ENCODE results near the gene TIAL1.

TIAL1 gene

DNA sequence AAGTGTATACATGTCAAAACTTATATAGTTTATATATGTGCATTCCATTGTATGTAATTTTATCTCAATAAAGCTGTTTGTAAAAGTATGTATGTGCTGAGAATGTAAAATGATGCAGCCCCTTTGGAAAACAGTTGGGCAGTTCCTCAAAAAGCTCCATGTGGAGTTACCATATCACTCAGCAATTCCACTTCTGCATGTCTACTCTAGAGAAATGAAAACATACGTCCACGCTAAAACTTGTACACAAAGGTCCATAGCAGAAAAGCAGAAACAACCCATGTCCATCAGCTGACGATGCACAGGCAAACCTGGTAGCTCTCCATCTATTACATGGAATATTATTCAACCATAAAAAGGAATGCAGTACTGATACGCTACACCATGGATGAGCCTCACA, 45.9 kb downstream of the TIAL1 start:
- no peaks in the 10 kb centered on the region for H3K79me2 ChIP-seq (ENCODE audit: insufficient read depth, low read length)
- no peaks in the 10 kb centered on the region for H3K9me2 ChIP-seq (replicated peaks; ENCODE audit: low read depth, low read length)
- no peak overlapping the region for H2AFZ ChIP-seq (ENCODE audit: low read length)
- H3K4me2 ChIP-seq (ENCODE audit: low read depth, low read length, poor library complexity, severe bottlenecking): no peak overlapping the region
- no peak overlapping the region for H3K4me3 ChIP-seq (ENCODE audit: low read length, poor library complexity, severe bottlenecking)
- no peaks in the 10 kb centered on the region for H3K36me3 ChIP-seq (ENCODE audit: insufficient read depth, low read length)
- no peaks in the 10 kb centered on the region for H4K20me1 ChIP-seq (ENCODE audit: insufficient read depth, low read length, poor library complexity, severe bottlenecking)
- no peaks in the 10 kb centered on the region for H3K27me3 ChIP-seq (ENCODE audit: insufficient read depth, low read length, poor library complexity, severe bottlenecking)
- H3K9ac ChIP-seq (ENCODE audit: low read depth, low read length, poor library complexity, severe bottlenecking): no peak overlapping the region
- H3F3A ChIP-seq (ENCODE audit: low read depth): no peaks in the 10 kb centered on the region
- no peaks in the 10 kb centered on the region for H3K4me1 ChIP-seq (ENCODE audit: insufficient read depth, low read length, poor library complexity, severe bottlenecking)
- H3K9me3 ChIP-seq (ENCODE audit: insufficient read depth, low read depth, low read length): no peaks in the 10 kb centered on the region
- TF ChIP-seq EZH2phosphoT487 (IDR thresholded peaks at IDR 0.05; ENCODE audit: borderline replicate concordance): no peak
- TF ChIP-seq, protein P1, sequence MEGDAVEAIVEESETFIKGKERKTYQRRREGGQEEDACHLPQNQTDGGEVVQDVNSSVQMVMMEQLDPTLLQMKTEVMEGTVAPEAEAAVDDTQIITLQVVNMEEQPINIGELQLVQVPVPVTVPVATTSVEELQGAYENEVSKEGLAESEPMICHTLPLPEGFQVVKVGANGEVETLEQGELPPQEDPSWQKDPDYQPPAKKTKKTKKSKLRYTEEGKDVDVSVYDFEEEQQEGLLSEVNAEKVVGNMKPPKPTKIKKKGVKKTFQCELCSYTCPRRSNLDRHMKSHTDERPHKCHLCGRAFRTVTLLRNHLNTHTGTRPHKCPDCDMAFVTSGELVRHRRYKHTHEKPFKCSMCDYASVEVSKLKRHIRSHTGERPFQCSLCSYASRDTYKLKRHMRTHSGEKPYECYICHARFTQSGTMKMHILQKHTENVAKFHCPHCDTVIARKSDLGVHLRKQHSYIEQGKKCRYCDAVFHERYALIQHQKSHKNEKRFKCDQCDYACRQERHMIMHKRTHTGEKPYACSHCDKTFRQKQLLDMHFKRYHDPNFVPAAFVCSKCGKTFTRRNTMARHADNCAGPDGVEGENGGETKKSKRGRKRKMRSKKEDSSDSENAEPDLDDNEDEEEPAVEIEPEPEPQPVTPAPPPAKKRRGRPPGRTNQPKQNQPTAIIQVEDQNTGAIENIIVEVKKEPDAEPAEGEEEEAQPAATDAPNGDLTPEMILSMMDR (conservative IDR thresholded peaks at IDR 0.05; ENCODE audit: low read length): no peak

DNA sequence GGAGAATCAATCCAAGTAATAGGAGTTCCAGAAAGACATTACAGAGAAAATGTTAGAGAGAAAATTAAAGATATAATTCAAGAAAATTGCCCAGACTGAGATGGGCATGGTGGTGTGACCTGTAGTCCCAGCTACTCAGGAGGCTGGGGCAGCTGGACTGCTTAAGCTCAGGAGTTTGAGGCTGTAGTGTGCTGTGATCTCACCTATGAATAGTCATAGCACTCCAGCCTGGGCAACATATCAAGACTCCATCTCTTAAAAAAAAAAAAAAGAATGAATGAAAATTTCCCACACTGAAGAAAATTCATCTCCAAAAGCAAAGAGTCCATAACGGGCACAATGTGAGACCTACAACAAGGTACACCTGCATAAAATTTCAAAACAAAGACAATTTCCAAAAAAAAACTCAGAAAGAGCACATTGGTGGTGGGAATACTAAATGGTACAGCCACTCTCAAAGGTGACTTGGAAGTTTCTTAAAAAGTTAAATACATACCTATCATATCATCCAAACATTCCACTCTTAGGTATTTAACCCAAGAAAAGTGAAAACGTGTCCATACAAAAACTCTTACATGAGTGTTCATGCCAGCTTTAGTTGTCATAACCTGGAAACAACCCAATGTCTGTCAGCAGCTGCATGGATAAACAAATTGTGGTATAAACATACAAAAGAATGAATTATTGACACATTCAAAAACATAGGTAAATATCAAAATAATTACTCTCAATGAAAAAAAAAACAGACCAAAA, 47.3 kb downstream of the TIAL1 start:
- H3F3A ChIP-seq (ENCODE audit: low read depth): no peaks in the 10 kb centered on the region
- H3K4me3 ChIP-seq (ENCODE audit: low read length, poor library complexity, severe bottlenecking): no peak overlapping the region
- H3K36me3 ChIP-seq (ENCODE audit: insufficient read depth, low read length): no peaks in the 10 kb centered on the region
- no peaks in the 10 kb centered on the region for H4K20me1 ChIP-seq (ENCODE audit: insufficient read depth, low read length, poor library complexity, severe bottlenecking)
- no peak overlapping the region for H3K4me2 ChIP-seq (ENCODE audit: low read depth, low read length, poor library complexity, severe bottlenecking)
- H3K79me2 ChIP-seq (ENCODE audit: insufficient read depth, low read length): no peaks in the 10 kb centered on the region
- no peak overlapping the region for H2AFZ ChIP-seq (ENCODE audit: low read length)
- H3K27me3 ChIP-seq (ENCODE audit: insufficient read depth, low read length, poor library complexity, severe bottlenecking): no peaks in the 10 kb centered on the region
- H3K9ac ChIP-seq (ENCODE audit: low read depth, low read length, poor library complexity, severe bottlenecking): no peak overlapping the region
- no peaks in the 10 kb centered on the region for H3K9me3 ChIP-seq (ENCODE audit: insufficient read depth, low read depth, low read length)
- H3K9me2 ChIP-seq (replicated peaks; ENCODE audit: low read depth, low read length): no peaks in the 10 kb centered on the region
- no peaks in the 10 kb centered on the region for H3K4me1 ChIP-seq (ENCODE audit: insufficient read depth, low read length, poor library complexity, severe bottlenecking)
- TF ChIP-seq EZH2phosphoT487 (IDR thresholded peaks at IDR 0.05; ENCODE audit: borderline replicate concordance): no peak
- TF ChIP-seq, protein P1 (conservative IDR thresholded peaks at IDR 0.05; ENCODE audit: low read length): no peak

DNA sequence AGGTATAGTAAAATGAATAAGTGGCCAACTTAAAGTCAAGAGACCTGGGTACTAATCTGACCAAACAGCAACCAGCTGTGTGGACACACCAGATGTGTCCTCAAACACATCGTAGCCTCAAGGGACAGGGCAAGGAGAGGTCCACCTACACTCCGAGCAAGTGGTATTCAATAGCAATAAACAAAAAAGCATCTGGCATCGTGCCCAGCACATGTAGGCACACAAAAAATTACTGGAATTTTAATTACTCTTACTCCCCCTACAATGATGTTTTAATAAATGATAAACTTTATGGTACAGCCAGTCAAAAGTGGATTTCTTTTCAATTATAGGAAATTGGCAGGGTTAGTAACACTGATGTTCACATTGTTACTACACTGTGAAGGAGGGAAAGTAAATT, 50.8 kb downstream of the TIAL1 start:
- H3F3A ChIP-seq (ENCODE audit: low read depth): no peaks in the 10 kb centered on the region
- H3K4me1 ChIP-seq (ENCODE audit: insufficient read depth, low read length, poor library complexity, severe bottlenecking): peaks cover 18% of the 10 kb centered on the region
- peaks cover 7% of the 10 kb centered on the region for H4K20me1 ChIP-seq (ENCODE audit: insufficient read depth, low read length, poor library complexity, severe bottlenecking)
- H3K27me3 ChIP-seq (ENCODE audit: insufficient read depth, low read length, poor library complexity, severe bottlenecking): no peaks in the 10 kb centered on the region
- H3K4me3 ChIP-seq (ENCODE audit: low read length, poor library complexity, severe bottlenecking): no peak overlapping the region
- H3K4me2 ChIP-seq (ENCODE audit: low read depth, low read length, poor library complexity, severe bottlenecking): no peak overlapping the region
- H3K9me2 ChIP-seq (replicated peaks; ENCODE audit: low read depth, low read length): no peaks in the 10 kb centered on the region
- no peak overlapping the region for H2AFZ ChIP-seq (ENCODE audit: low read length)
- peaks cover 10% of the 10 kb centered on the region for H3K79me2 ChIP-seq (ENCODE audit: insufficient read depth, low read length)
- H3K9ac ChIP-seq (ENCODE audit: low read depth, low read length, poor library complexity, severe bottlenecking): no peak overlapping the region
- no peaks in the 10 kb centered on the region for H3K9me3 ChIP-seq (ENCODE audit: insufficient read depth, low read depth, low read length)
- TF ChIP-seq EZH2phosphoT487 (IDR thresholded peaks at IDR 0.05; ENCODE audit: borderline replicate concordance): no peak
- TF ChIP-seq, protein P1 (conservative IDR thresholded peaks at IDR 0.05; ENCODE audit: low read length): no peak
- no peaks in the 10 kb centered on the region for H3K36me3 ChIP-seq (ENCODE audit: insufficient read depth, low read length)

Measured in Loucy (cell line).